GM12878 (cell line): Measurements from ENCODE around the gene UBAP2. TPM values are rescaled to one million over a fixed set of nuclear protein-coding genes. Genes with fewer than 3 reads are reported as not detected.

ENCODE experiments used
- ATAC-seq: fragments of 200-7000 bp; cut with Tn5 transposase; 3 replicates; pipeline ENCODE4 v1.9.1; 2020; ENCODE audit warnings: mild to moderate bottlenecking, moderate library complexity
- BruUV-seq: library from RNA; stranded (reverse); fragments of 400-500 nt; replicated peaks from 2 replicates; lab custom pipeline; 2021; lab: Mats Ljungman, UMichigan
- CTCF ChIA-PET: fragments of 300-600 bp; sonication (Branson Sonifier 250); formaldehyde crosslinking; extraction: SDS; loops from one replicate; lab custom pipeline; 2021; ENCODE audit warnings: inconsistent platforms; lab: Yijun Ruan, JAX
- POLR2A ChIA-PET: fragments of 350-600 bp; formaldehyde crosslinking; extraction: SDS; loops from one replicate; lab custom pipeline; 2021; ENCODE audit warnings: inconsistent platforms; lab: Charles Lee
- RAD21 ChIA-PET: fragments of 300-600 bp; sonication (Branson Sonifier 250); formaldehyde crosslinking; loops from one replicate; lab custom pipeline; 2023; ENCODE audit warnings: antibody characterized with exemption; ENCODE audit not compliant: unreplicated experiment; lab: Charles Lee
- SMC1A ChIA-PET: fragments of 300-600 bp; sonication (Branson Sonifier 250); formaldehyde crosslinking; loops from one replicate; lab custom pipeline; 2023; ENCODE audit not compliant: unreplicated experiment, uncharacterized antibody; lab: Charles Lee
- DNase-seq: peaks from one replicate; pipeline ENCODE4 v3.0.0-alpha.2; 2011; ENCODE audit warnings: low read depth, low spot score
- FAIRE-seq: peaks from 3 replicates; lab custom pipeline; 2011; peaks lifted over from hg19 to GRCh38; lab: Jason Lieb, UNC
- H2AFZ ChIP-seq: 2 replicates; pipeline ENCODE4 v1.6.0; 2011; ENCODE audit warnings: low read depth, low read length, control low read depth; ENCODE audit not compliant: control insufficient read depth
- H3K27ac ChIP-seq: 2 replicates; pipeline ENCODE4 v1.5.1; 2011; ENCODE audit warnings: control low read depth; ENCODE audit not compliant: control insufficient read depth, insufficient read depth
- H3K27me3 ChIP-seq, 2 experiments: replicated peaks in 1 of 2; 2 replicates each; pipeline versions ENCODE4 v1.6.0 to v1.6.1; 2011; ENCODE audit warnings: low read length in 1 of 2; ENCODE audit not compliant: control insufficient read depth in 2 of 2, insufficient read depth in 2 of 2
- H3K36me3 ChIP-seq, 2 experiments: 2 replicates each; pipeline ENCODE4 v1.5.1; 2011; ENCODE audit warnings: low read length in 1 of 2; ENCODE audit not compliant: control insufficient read depth in 2 of 2, insufficient read depth in 2 of 2
- H3K4me1 ChIP-seq: 2 replicates; pipeline ENCODE4 v1.6.1; 2011; ENCODE audit warnings: mild to moderate bottlenecking, low read length, moderate library complexity, mixed read lengths; ENCODE audit not compliant: control insufficient read depth, insufficient read depth
- H3K4me2 ChIP-seq: 2 replicates; pipeline ENCODE4 v1.6.0; 2011; ENCODE audit warnings: control low read depth; ENCODE audit not compliant: control insufficient read depth, insufficient read depth
- H3K4me3 ChIP-seq: fragments of 200-600 bp; sonication (generic); 2 replicates; pipeline ENCODE4 v1.5.1; 2016
- H3K79me2 ChIP-seq: 2 replicates; pipeline ENCODE4 v1.6.0; 2011; ENCODE audit warnings: low read length; ENCODE audit not compliant: control insufficient read depth, insufficient read depth
- H3K9ac ChIP-seq: 2 replicates; pipeline ENCODE4 v1.8.0; 2011; ENCODE audit warnings: low read length, control low read depth, mixed read lengths; ENCODE audit not compliant: control insufficient read depth, insufficient read depth
- H3K9me3 ChIP-seq: replicated peaks from 3 replicates; pipeline ENCODE4 v1.5.1; 2011; ENCODE audit warnings: mild to moderate bottlenecking, low read length; ENCODE audit not compliant: control insufficient read depth, insufficient read depth
- H4K20me1 ChIP-seq: 2 replicates; pipeline ENCODE4 v1.6.0; 2011; ENCODE audit not compliant: control insufficient read depth, insufficient read depth
- CBX5 ChIP-seq: sonication (generic); IDR thresholded peaks from 2 replicates; pipeline ENCODE4 v1.6.1; 2016; ENCODE audit warnings: low read depth, moderate library complexity, mild to moderate bottlenecking, inconsistent platforms
- CEBPB ChIP-seq, 2 experiments: fragments of 150-350 bp in 1 of 2; IDR thresholded peaks; 2 replicates each; pipeline ENCODE4 v1.6.1; 2012 to 2014; ENCODE audit warnings: low read depth in 2 of 2, low read length in 2 of 2, borderline replicate concordance in 1 of 2, inconsistent platforms in 1 of 2
- E2F4 ChIP-seq: IDR thresholded peaks from 2 replicates; pipeline ENCODE4 v1.6.1; 2012; ENCODE audit warnings: low read depth, low read length, improper control_type of control experiment
- NFYA ChIP-seq: IDR thresholded peaks from 2 replicates; pipeline ENCODE4 v1.6.1; 2011; ENCODE audit warnings: low read depth, mild to moderate bottlenecking, low read length, improper control_type of control experiment, borderline replicate concordance
- RUNX3 ChIP-seq: IDR thresholded peaks from 2 replicates; pipeline ENCODE4 v1.6.1; 2012; ENCODE audit warnings: low read length, inconsistent platforms
- SPI1 ChIP-seq: IDR thresholded peaks from 2 replicates; pipeline ENCODE4 v1.6.1; 2011; ENCODE audit warnings: low read depth, mild to moderate bottlenecking, low read length, moderate library complexity, borderline replicate concordance; ENCODE audit not compliant: insufficient read depth
- ZNF217 ChIP-seq: fragments of 450-650 bp; IDR thresholded peaks from 2 replicates; pipeline ENCODE4 v1.6.1; 2017; ENCODE audit warnings: antibody characterized with exemption, mild to moderate bottlenecking
- ZNF622 ChIP-seq: fragments of 450-650 bp; IDR thresholded peaks from 2 replicates; pipeline ENCODE4 v1.6.1; 2017; ENCODE audit warnings: mild to moderate bottlenecking, inconsistent platforms
- WGBS: methylation state at CpG from one replicate; pipeline ENCODE4 v1.1.6; 2016; ENCODE audit warnings: low lambda C conversion rate; ENCODE audit not compliant: insufficient replicate concordance, insufficient coverage; ENCODE audit errors: missing lambda C conversion rate; 5-methylcytosine and 5-hydroxymethylcytosine counted together
- in situ Hi-C: fragments of 300-500 bp; cut with MboI; formaldehyde crosslinking; loops from 9 replicates; pipeline ENCODE4 v1.14.3; 2018; ENCODE audit warnings: mixed read lengths
- intact Hi-C: fragments of 100-400 bp; cut with micrococcal nuclease; formaldehyde crosslinking; loops from one replicate; pipeline ENCODE4 v1.14.2; 2022; ENCODE audit not compliant: unreplicated experiment
- polyA plus RNA-seq, 11 experiments: library from polyadenylated mRNA; depleted of rRNA in 4 of 11; unstranded in 6 of 11; stranded (reverse) in 5 of 11; fragments of >200 nt; fragmentation: Nextera tagmentation in 4 of 11; fragmentation: Illumina TruSeq in 1 of 11; extraction: Ambion mirVana in 4 of 11; extraction: Trizol in 1 of 11; gene quantifications; 1 replicate in 1 of 11; 2 replicates in 10 of 11; pipeline versions ENCODE4 v1.2.1 to v1.2.3, GENCODE V29; 2011 to 2016; ENCODE audit warnings: inconsistent platforms in 2 of 11, missing spikeins in 2 of 11, low read depth in 1 of 11
- total RNA-seq, 4 experiments: library from RNA; depleted of rRNA in 3 of 4; stranded (reverse); fragments of >200 nt in 3 of 4; fragmentation: Illumina TruSeq in 1 of 4; extraction: Trizol in 1 of 4; gene quantifications; 2 replicates each; pipeline versions ENCODE4 v1.2.1 to v1.2.3, GENCODE V29; 2013 to 2021

The UBAP2 gene
- total and polyA plus RNA-seq, 10 of the 15 experiments (the other 5 are each of a cell fraction or from before 2014, with no cell fraction given): 8.5 to 48.2 (median 28.1) TPM

GRCh38 chr9:34072410-34072809 is 23.7 kb upstream of the UBAP2 start:
- DNase-seq (no peak), ATAC-seq (peak; percentile 30), FAIRE-seq (no peak)
- H2AFZ ChIP-seq: peak overlapping the region; percentile 71
- ChIA-PET POLR2A (interaction anchor here (0.6 to 0.9 kb wide), 2 partner anchors 24 to 26 kb away, joined by 4 to 9 read pairs; partner anchors contain the start of gene UBAP2), CTCF (interaction anchor here (1.1 to 4.3 kb wide), 18 partner anchors 17 to 259 kb away, joined by 3 to 63 read pairs (median 7); partner anchors contain the start of gene UBAP2), RAD21 (interaction anchor here (0.9 to 1.9 kb wide), 4 partner anchors 43 to 259 kb away, joined by 3 to 10 read pairs (median 3); no protein-coding TSS in a partner anchor), SMC1A (interaction anchor here (0.9 to 3.2 kb wide), 11 partner anchors 15 to 265 kb away, joined by 3 to 17 read pairs (median 5); no protein-coding TSS in a partner anchor)
- no peak overlapping the region for H3K4me3 ChIP-seq
- no peak overlapping the region for H3K4me2 ChIP-seq
- in situ Hi-C loops (no loop called here), intact Hi-C loops (loop anchor here (5.0 kb wide), 1 partner anchor 145 kb away; no protein-coding TSS in a partner anchor)
- no peaks in the 10 kb centered on the region for H4K20me1 ChIP-seq
- H3K36me3 ChIP-seq: no peaks in the 10 kb centered on the region
- WGBS: 64% methylated on average over 2 of the region's 2 CpGs
- H3K79me2 ChIP-seq: no peaks in the 10 kb centered on the region
- no TSS peak for BruUV-seq
- no peaks in the 10 kb centered on the region for H3K27me3 ChIP-seq
- peaks cover 11% of the 10 kb centered on the region for H3K4me1 ChIP-seq
- H3K9me3 ChIP-seq: no peaks in the 10 kb centered on the region
- H3K27ac ChIP-seq: 0 out of 2 replicates have a peak overlapping the region, but pooled peaks have one; percentile 18
- no peak overlapping the region for H3K9ac ChIP-seq
- TF ChIP-seq CEBPB (IDR thresholded peaks at IDR 0.05; ENCODE audit: borderline replicate concordance in 1 of 2, low read depth in 2 of 2, low read length in 2 of 2) (no peak), E2F4 (no peak), RUNX3 (no peak), ZNF217 (no peak), CBX5 (no peak), ZNF622 (no peak), NFYA (no peak), SPI1 (no peak)
